Skeletal muscle tissue (tissue), 4 donors: ENCODE results near the gene MAP4K4. TPM values are rescaled to one million over a fixed set of nuclear protein-coding genes. Genes with fewer than 3 reads are reported as not detected.

Experiments used
- H3K27ac ChIP-seq: one replicate; pipeline ENCODE4 v1.7.0; 2013; ENCODE audit warnings: mild to moderate bottlenecking, low read depth, low read length, inconsistent platforms
- H3K27me3 ChIP-seq, 3 donors: one replicate each; pipeline ENCODE4 v1.7.0; 2013; ENCODE audit warnings: low read length in 3 of 3; ENCODE audit not compliant: control insufficient read depth in 3 of 3, insufficient read depth in 3 of 3
- H3K36me3 ChIP-seq, 3 donors: one replicate each; pipeline ENCODE4 v1.7.0; 2013; ENCODE audit warnings: low read length in 3 of 3; ENCODE audit not compliant: control insufficient read depth in 3 of 3, insufficient read depth in 3 of 3
- H3K4me1 ChIP-seq, 3 donors: one replicate each; pipeline ENCODE4 v1.7.0; 2013; ENCODE audit warnings: low read length in 3 of 3, mild to moderate bottlenecking in 3 of 3; ENCODE audit not compliant: control insufficient read depth in 3 of 3, insufficient read depth in 3 of 3
- H3K4me3 ChIP-seq, 3 donors: one replicate each; pipeline ENCODE4 v1.7.0; 2013; ENCODE audit warnings: low read length in 3 of 3
- H3K9ac ChIP-seq, 3 donors: one replicate each; pipeline ENCODE4 v1.7.0; 2013; ENCODE audit warnings: low read length in 3 of 3, mild to moderate bottlenecking in 3 of 3, moderate library complexity in 2 of 3, low read depth in 1 of 3
- H3K9me3 ChIP-seq, 3 donors: one replicate each; pipeline ENCODE4 v1.7.0; 2013; ENCODE audit warnings: low read length in 3 of 3; ENCODE audit not compliant: control insufficient read depth in 3 of 3
- total RNA-seq: library from RNA; depleted of rRNA; stranded (reverse); fragments of >200 nt; gene quantifications from one replicate; pipeline ENCODE4 v1.2.3, GENCODE V29; 2014
- donor health status: Osteomylitis.

Gene MAP4K4
- total RNA-seq, 1 donor from 2014 or later = 77.2 TPM

GRCh38 chr2:101818531-101819451 lies 121.3 kb downstream of the MAP4K4 start:
- Histone ChIP-seq H3K4me3 (no peak overlapping the region), H3K36me3 (no peaks in the 10 kb centered on the region), H3K27ac (no peak overlapping the region), H3K4me1 (peaks cover 30 to 38% (median 35%) of the 10 kb centered on the region in 3 donors), H3K27me3 (no peaks in the 10 kb centered on the region), H3K9me3 (no peaks in the 10 kb centered on the region), H3K9ac (no peak overlapping the region)

GRCh38 chr2:101820519-101820918 lies 123.0 kb downstream of the MAP4K4 start:
- H3K27ac ChIP-seq = no peak overlapping the region
- H3K27me3 ChIP-seq = no peaks in the 10 kb centered on the region
- H3K9me3 ChIP-seq = no peaks in the 10 kb centered on the region
- no peaks in the 10 kb centered on the region for H3K36me3 ChIP-seq
- H3K9ac ChIP-seq = no peak overlapping the region
- no peak overlapping the region for H3K4me3 ChIP-seq
- H3K4me1 ChIP-seq = peaks cover 30 to 37% (median 35%) of the 10 kb centered on the region in 3 donors

- Histone ChIP-seq H3K9ac (no peak overlapping the region), H3K27me3 (no peaks in the 10 kb centered on the region), H3K36me3 (no peaks in the 10 kb centered on the region), H3K27ac (no peak overlapping the region), H3K9me3 (no peaks in the 10 kb centered on the region), H3K4me1 (peaks cover 24 to 30% (median 28%) of the 10 kb centered on the region in 3 donors), H3K4me3 (no peak overlapping the region)
Measured at GRCh38 chr2:101821059-101821805, 123.7 kb downstream of the MAP4K4 start.

GRCh38 chr2:101821828-101822458 lies 124.4 kb downstream of the MAP4K4 start:
- Histone ChIP-seq H3K9ac (no peak overlapping the region), H3K36me3 (peaks cover 0 to 5% (median 0%) of the 10 kb centered on the region in 3 donors), H3K9me3 (no peaks in the 10 kb centered on the region), H3K4me3 (no peak overlapping the region), H3K27ac (no peak overlapping the region), H3K4me1 (peaks cover 19 to 27% (median 21%) of the 10 kb centered on the region in 3 donors), H3K27me3 (no peaks in the 10 kb centered on the region)

GRCh38 chr2:101823347-101823791 lies 125.9 kb downstream of the MAP4K4 start:
- Histone ChIP-seq H3K9me3 (no peaks in the 10 kb centered on the region), H3K4me1 (peaks cover 17 to 25% (median 17%) of the 10 kb centered on the region in 3 donors), H3K4me3 (no peak overlapping the region), H3K36me3 (peaks cover 0 to 5% (median 0%) of the 10 kb centered on the region in 3 donors), H3K27ac (no peak overlapping the region), H3K9ac (no peak overlapping the region), H3K27me3 (no peaks in the 10 kb centered on the region)

- Histone ChIP-seq H3K27ac (no peak overlapping the region), H3K27me3 (no peaks in the 10 kb centered on the region), H3K4me1 (peaks cover 13 to 23% (median 17%) of the 10 kb centered on the region in 3 donors), H3K9ac (no peak overlapping the region), H3K9me3 (no peaks in the 10 kb centered on the region), H3K4me3 (no peak overlapping the region), H3K36me3 (peaks cover 0 to 5% (median 0%) of the 10 kb centered on the region in 3 donors)
Measured at GRCh38 chr2:101823859-101824258, 126.4 kb downstream of the MAP4K4 start.

GRCh38 chr2:101826716-101827115 lies 129.2 kb downstream of the MAP4K4 start:
- Histone ChIP-seq H3K4me3 (no peak overlapping the region), H3K27me3 (no peaks in the 10 kb centered on the region), H3K27ac (no peak overlapping the region), H3K9ac (no peak overlapping the region), H3K4me1 (peaks cover 24 to 34% (median 26%) of the 10 kb centered on the region in 3 donors), H3K36me3 (peaks cover 5 to 10% (median 7%) of the 10 kb centered on the region in 3 donors), H3K9me3 (no peaks in the 10 kb centered on the region)

- Histone ChIP-seq H3K27me3 (no peaks in the 10 kb centered on the region), H3K4me3 (no peak overlapping the region), H3K9me3 (no peaks in the 10 kb centered on the region), H3K4me1 (peaks cover 25 to 36% (median 27%) of the 10 kb centered on the region in 3 donors), H3K9ac (no peak overlapping the region), H3K27ac (no peak overlapping the region), H3K36me3 (peaks cover 5 to 10% (median 9%) of the 10 kb centered on the region in 3 donors)
Measured at GRCh38 chr2:101827246-101827645, 129.7 kb downstream of the MAP4K4 start.

GRCh38 chr2:101828257-101828656 lies 130.8 kb downstream of the MAP4K4 start:
- H3K9me3 ChIP-seq = no peaks in the 10 kb centered on the region
- H3K27ac ChIP-seq = no peak overlapping the region
- no peaks in the 10 kb centered on the region for H3K27me3 ChIP-seq
- peaks cover 5 to 10% (median 9%) of the 10 kb centered on the region in 3 donors for H3K36me3 ChIP-seq
- no peak overlapping the region for H3K4me3 ChIP-seq
- peaks cover 25 to 32% (median 25%) of the 10 kb centered on the region in 3 donors for H3K4me1 ChIP-seq
- H3K9ac ChIP-seq = no peak overlapping the region
